Fibroblast of lung (primary cell): ENCODE results near the gene SLIT3. TPM values are rescaled to one million over a fixed set of nuclear protein-coding genes. Genes with fewer than 3 reads are reported as not detected.

Experiments
- DNase-seq, 2 donors: peaks; one replicate each; pipeline versions ENCODE4 v3.0.0 to v3.0.0-alpha.2; 2010; ENCODE audit warnings: low read depth in 2 of 2
- H2AFZ ChIP-seq: 2 replicates; pipeline ENCODE4 v1.5.1; 2012; ENCODE audit warnings: low read length, control low read depth, inconsistent platforms
- H3K27ac ChIP-seq: 2 replicates; pipeline ENCODE4 v1.5.1; 2011; ENCODE audit warnings: low read length, control low read depth; ENCODE audit not compliant: insufficient read depth
- H3K27me3 ChIP-seq: 2 replicates; pipeline ENCODE4 v1.5.1; 2011; ENCODE audit warnings: mild to moderate bottlenecking, low read length; ENCODE audit not compliant: control insufficient read depth, insufficient read depth
- H3K36me3 ChIP-seq: 2 replicates; pipeline ENCODE4 v1.5.1; 2011; ENCODE audit warnings: low read length; ENCODE audit not compliant: control insufficient read depth, insufficient read depth
- H3K4me1 ChIP-seq: 2 replicates; pipeline ENCODE4 v1.5.1; 2011; ENCODE audit warnings: low read length; ENCODE audit not compliant: control insufficient read depth, insufficient read depth; ENCODE audit errors: extremely low read depth
- H3K4me2 ChIP-seq: 2 replicates; pipeline ENCODE4 v1.5.1; 2011; ENCODE audit warnings: low read length, control low read depth; ENCODE audit not compliant: insufficient read depth; ENCODE audit errors: extremely low read depth
- H3K4me3 ChIP-seq, 4 experiments: fragments of 200-600 bp in 1 of 4; sonication (generic) in 1 of 4; replicated peaks in 1 of 4; 2 replicates each; pipeline ENCODE4 v1.5.1; 2011 to 2016; ENCODE audit warnings: low read length in 4 of 4, low read depth in 3 of 4, mild to moderate bottlenecking in 3 of 4, control low read depth in 2 of 4, inconsistent platforms in 1 of 4, mixed read lengths in 1 of 4; ENCODE audit not compliant: insufficient read depth in 1 of 4; ENCODE audit errors: control extremely low read depth in 1 of 4
- H3K79me2 ChIP-seq: 2 replicates; pipeline ENCODE4 v1.5.1; 2012; ENCODE audit warnings: mild to moderate bottlenecking, low read length, inconsistent platforms; ENCODE audit not compliant: control insufficient read depth, insufficient read depth
- H3K9ac ChIP-seq: 2 replicates; pipeline ENCODE4 v1.5.1; 2011; ENCODE audit warnings: mild to moderate bottlenecking, low read length, control low read depth; ENCODE audit not compliant: insufficient read depth
- H3K9me3 ChIP-seq: 2 replicates; pipeline ENCODE4 v1.5.1; 2012; ENCODE audit warnings: low read depth, low read length; ENCODE audit not compliant: control insufficient read depth, insufficient read depth
- H4K20me1 ChIP-seq: 2 replicates; pipeline ENCODE4 v1.5.1; 2011; ENCODE audit warnings: low read length; ENCODE audit not compliant: control insufficient read depth, insufficient read depth; ENCODE audit errors: extremely low read depth
- EZH2 ChIP-seq: IDR thresholded peaks from 2 replicates; pipeline ENCODE4 v1.5.1; 2012; ENCODE audit warnings: low read length, control low read depth, mild to moderate bottlenecking; ENCODE audit errors: missing control alignments
- polyA plus RNA-seq, 2 donors: library from polyadenylated mRNA; depleted of rRNA in 1 of 2; stranded (reverse) in 1 of 2; unstranded in 1 of 2; fragments of >200 nt; gene quantifications; 2 replicates each; pipeline ENCODE4 v1.2.1, GENCODE V29; 2011 to 2012; ENCODE audit warnings: missing spikeins in 1 of 2
- total RNA-seq: library from RNA; depleted of rRNA; stranded (reverse); fragments of >200 nt; gene quantifications from 2 replicates; pipeline ENCODE4 v1.2.1, GENCODE V29; 2014
- TF ChIP-seq, protein P1 (sequence below), 2 donors: IDR thresholded peaks in 1 of 2; conservative IDR thresholded peaks in 1 of 2; 1 replicate in 1 of 2; 2 replicates in 1 of 2; pipeline ENCODE4 v1.5.1; 2011 to 2012; ENCODE audit warnings: low read length in 2 of 2, control low read depth in 1 of 2, inconsistent platforms in 1 of 2, low read depth in 1 of 2, mild to moderate bottlenecking in 1 of 2

Gene SLIT3
- total and polyA plus RNA-seq, 2 donors (not counting 1 experiment from before 2014, with no cell fraction given) = 1.6 to 4.6 TPM

DNA sequence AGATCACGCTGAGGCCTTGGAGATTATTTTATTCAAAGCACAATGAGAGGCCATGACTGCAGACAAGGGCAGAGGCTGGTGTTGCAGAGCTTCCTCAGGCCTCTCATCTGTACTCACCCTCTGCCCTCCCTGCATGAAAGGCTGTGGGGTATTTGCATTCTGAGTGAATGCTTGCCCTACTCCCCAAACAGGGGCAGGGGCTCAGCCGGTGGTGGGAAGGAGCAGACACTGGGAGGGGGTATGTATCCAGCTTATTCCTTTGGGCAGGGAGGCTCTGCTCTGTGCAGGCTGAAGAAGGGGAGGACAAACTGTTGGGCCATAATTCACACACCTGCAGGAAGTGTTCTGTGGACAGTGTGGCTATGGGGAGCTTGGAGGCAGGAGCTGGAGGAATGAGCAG is 573.4 kb downstream of the SLIT3 start:
- no peak overlapping the region for H3K9ac ChIP-seq
- no peaks in the 10 kb centered on the region for H3K36me3 ChIP-seq
- no peaks in the 10 kb centered on the region for H3K4me1 ChIP-seq
- no peaks in the 10 kb centered on the region for H4K20me1 ChIP-seq
- TF ChIP-seq EZH2 = no peak
- H3K27me3 ChIP-seq = no peaks in the 10 kb centered on the region
- H3K27ac ChIP-seq = no peak overlapping the region
- no peak overlapping the region for H3K4me3 ChIP-seq
- H2AFZ ChIP-seq = no peak overlapping the region
- no peak for DNase-seq
- no peak overlapping the region for H3K4me2 ChIP-seq
- no peaks in the 10 kb centered on the region for H3K79me2 ChIP-seq
- no peaks in the 10 kb centered on the region for H3K9me3 ChIP-seq

DNA sequence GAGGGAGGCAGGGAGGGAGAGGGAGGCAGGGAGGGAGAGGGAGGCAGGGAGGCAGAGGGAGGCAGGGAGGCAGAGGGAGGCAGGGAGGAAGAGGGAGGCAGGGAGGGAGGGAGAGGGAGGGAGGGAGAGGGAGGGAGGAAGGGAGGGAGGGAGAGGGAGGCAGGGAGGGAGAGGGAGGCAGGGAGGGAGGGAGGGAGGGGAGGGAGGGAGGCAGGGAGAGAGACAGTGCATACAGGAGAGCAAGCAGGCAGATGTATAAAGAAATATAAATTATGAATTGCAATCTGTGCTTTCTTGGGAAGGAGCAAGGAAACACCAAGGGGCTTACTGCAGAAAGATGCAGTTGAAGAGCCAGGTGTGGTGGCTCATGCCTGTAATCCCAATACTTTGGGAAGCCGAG is 574.6 kb downstream of the SLIT3 start:
- Histone ChIP-seq H3K4me1 (no peaks in the 10 kb centered on the region), H3K9me3 (no peaks in the 10 kb centered on the region), H3K27me3 (no peaks in the 10 kb centered on the region), H3K36me3 (no peaks in the 10 kb centered on the region), H2AFZ (no peak overlapping the region), H3K27ac (no peak overlapping the region), H3K4me3 (no peak overlapping the region), H4K20me1 (no peaks in the 10 kb centered on the region), H3K79me2 (no peaks in the 10 kb centered on the region), H3K9ac (no peak overlapping the region), H3K4me2 (no peak overlapping the region)
- no peak for DNase-seq
- TF ChIP-seq, protein P1, sequence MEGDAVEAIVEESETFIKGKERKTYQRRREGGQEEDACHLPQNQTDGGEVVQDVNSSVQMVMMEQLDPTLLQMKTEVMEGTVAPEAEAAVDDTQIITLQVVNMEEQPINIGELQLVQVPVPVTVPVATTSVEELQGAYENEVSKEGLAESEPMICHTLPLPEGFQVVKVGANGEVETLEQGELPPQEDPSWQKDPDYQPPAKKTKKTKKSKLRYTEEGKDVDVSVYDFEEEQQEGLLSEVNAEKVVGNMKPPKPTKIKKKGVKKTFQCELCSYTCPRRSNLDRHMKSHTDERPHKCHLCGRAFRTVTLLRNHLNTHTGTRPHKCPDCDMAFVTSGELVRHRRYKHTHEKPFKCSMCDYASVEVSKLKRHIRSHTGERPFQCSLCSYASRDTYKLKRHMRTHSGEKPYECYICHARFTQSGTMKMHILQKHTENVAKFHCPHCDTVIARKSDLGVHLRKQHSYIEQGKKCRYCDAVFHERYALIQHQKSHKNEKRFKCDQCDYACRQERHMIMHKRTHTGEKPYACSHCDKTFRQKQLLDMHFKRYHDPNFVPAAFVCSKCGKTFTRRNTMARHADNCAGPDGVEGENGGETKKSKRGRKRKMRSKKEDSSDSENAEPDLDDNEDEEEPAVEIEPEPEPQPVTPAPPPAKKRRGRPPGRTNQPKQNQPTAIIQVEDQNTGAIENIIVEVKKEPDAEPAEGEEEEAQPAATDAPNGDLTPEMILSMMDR (conservative IDR thresholded peaks at IDR 0.05 in 1 of 2, IDR thresholded peaks at IDR 0.05 in 1 of 2; ENCODE audit: low read depth in 1 of 2, low read length in 2 of 2) = no peak
- no peak for TF ChIP-seq EZH2

DNA sequence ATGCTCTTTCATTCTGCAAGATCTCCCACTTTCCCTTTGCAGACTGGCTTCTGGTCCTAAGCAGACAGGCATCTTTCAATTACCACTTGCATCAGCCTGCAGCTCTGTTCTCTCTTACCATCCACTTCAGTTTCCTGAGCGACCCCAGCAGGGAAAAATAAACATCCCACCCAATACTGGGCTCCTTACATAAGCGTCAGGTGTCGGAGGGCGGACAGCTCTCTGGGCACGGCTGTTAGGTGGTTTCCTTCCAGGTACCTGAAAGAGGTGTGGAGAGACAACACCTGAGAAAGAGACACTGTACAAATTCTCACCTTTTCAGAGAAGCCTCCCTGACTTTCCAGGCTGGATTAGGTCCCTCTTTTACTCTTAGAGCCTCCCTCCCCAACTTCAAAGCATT is 576.7 kb downstream of the SLIT3 start:
- H3K27ac ChIP-seq = no peak overlapping the region
- TF ChIP-seq, protein P1 (conservative IDR thresholded peaks at IDR 0.05 in 1 of 2, IDR thresholded peaks at IDR 0.05 in 1 of 2; ENCODE audit: low read depth in 1 of 2, low read length in 2 of 2) = no peak
- no peak for TF ChIP-seq EZH2
- H3K79me2 ChIP-seq = no peaks in the 10 kb centered on the region
- no peaks in the 10 kb centered on the region for H3K9me3 ChIP-seq
- no peak for DNase-seq
- no peaks in the 10 kb centered on the region for H4K20me1 ChIP-seq
- no peaks in the 10 kb centered on the region for H3K27me3 ChIP-seq
- no peaks in the 10 kb centered on the region for H3K36me3 ChIP-seq
- no peak overlapping the region for H3K4me3 ChIP-seq
- H3K4me2 ChIP-seq = no peak overlapping the region
- H3K4me1 ChIP-seq = no peaks in the 10 kb centered on the region
- H3K9ac ChIP-seq = no peak overlapping the region
- H2AFZ ChIP-seq = no peak overlapping the region

DNA sequence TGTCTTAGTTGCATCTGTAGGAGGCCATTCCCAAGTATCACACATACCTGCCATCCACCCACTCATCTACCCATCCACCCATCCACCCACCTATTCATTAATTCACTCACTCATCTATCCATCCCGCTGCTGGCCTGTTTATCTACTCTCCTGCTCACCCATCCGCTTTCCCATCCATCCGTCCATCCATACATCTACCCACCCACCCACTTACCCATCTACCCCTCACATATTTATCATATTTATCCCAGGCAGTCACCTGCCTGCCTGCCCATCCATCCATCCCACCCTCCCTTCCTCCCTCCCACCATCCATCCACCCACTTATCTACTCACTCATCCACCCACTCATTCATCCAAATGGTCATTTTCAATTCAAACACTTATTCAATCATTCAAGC is 577.9 kb downstream of the SLIT3 start:
- Histone ChIP-seq H3K4me1 (no peaks in the 10 kb centered on the region), H3K4me3 (no peak overlapping the region), H3K27ac (no peak overlapping the region), H4K20me1 (no peaks in the 10 kb centered on the region), H3K36me3 (no peaks in the 10 kb centered on the region), H3K9me3 (no peaks in the 10 kb centered on the region), H3K4me2 (no peak overlapping the region), H3K79me2 (no peaks in the 10 kb centered on the region), H2AFZ (no peak overlapping the region), H3K9ac (no peak overlapping the region), H3K27me3 (no peaks in the 10 kb centered on the region)
- TF ChIP-seq EZH2 = no peak
- TF ChIP-seq, protein P1 (conservative IDR thresholded peaks at IDR 0.05 in 1 of 2, IDR thresholded peaks at IDR 0.05 in 1 of 2; ENCODE audit: low read depth in 1 of 2, low read length in 2 of 2) = no peak
- DNase-seq = no peak
